MCF 10A (cell line): ENCODE measurements around the gene SPARC. TPM values are rescaled to one million over a fixed set of nuclear protein-coding genes. Genes with fewer than 3 reads are reported as not detected.
A peak's percentile ranks its signal among the peaks of the same experiment; 100 is the strongest.

Source experiments
- BruUV-seq: library from RNA; stranded (reverse); fragments of 400-500 nt; replicated peaks from 2 replicates; lab custom pipeline; 2021; lab: Mats Ljungman, UMichigan
- CTCF ChIA-PET: fragments of 300-600 bp; sonication (Branson Sonifier 250); formaldehyde crosslinking; extraction: SDS; loops from one replicate; lab custom pipeline; 2021; ENCODE audit warnings: antibody characterized with exemption, inconsistent platforms; lab: Yijun Ruan, JAX
- POLR2A ChIA-PET: fragments of 300-600, 350-650 bp; sonication (Branson Sonifier 250); formaldehyde crosslinking; extraction: SDS; loops from one replicate; lab custom pipeline; 2020; ENCODE audit warnings: antibody characterized with exemption, inconsistent platforms; lab: Yijun Ruan, JAX
- DNase-seq: peaks from one replicate; pipeline ENCODE4 v3.0.0-alpha.2; 2018; ENCODE audit not compliant: unreplicated experiment
- H3K27ac Mint-ChIP-seq: one replicate; pipeline ENCODE4 v1.8.0; 2022; ENCODE audit warnings: mild to moderate bottlenecking, low read depth, mixed read lengths; ENCODE audit not compliant: unreplicated experiment
- H3K27me3 Mint-ChIP-seq: one replicate; pipeline ENCODE4 v1.8.0; 2022; ENCODE audit warnings: mixed read lengths; ENCODE audit not compliant: insufficient read depth, unreplicated experiment
- H3K36me3 Mint-ChIP-seq: one replicate; pipeline ENCODE4 v1.8.0; 2022; ENCODE audit warnings: mild to moderate bottlenecking, moderate library complexity, mixed read lengths; ENCODE audit not compliant: insufficient read depth, unreplicated experiment
- H3K4me1 Mint-ChIP-seq: one replicate; pipeline ENCODE4 v1.8.0; 2022; ENCODE audit warnings: mixed read lengths; ENCODE audit not compliant: insufficient read depth, unreplicated experiment
- H3K4me3 Mint-ChIP-seq: one replicate; pipeline ENCODE4 v1.8.0; 2022; ENCODE audit warnings: mild to moderate bottlenecking, moderate library complexity, mixed read lengths; ENCODE audit not compliant: unreplicated experiment
- H3K9me3 Mint-ChIP-seq: one replicate; pipeline ENCODE4 v1.8.0; 2022; ENCODE audit warnings: mixed read lengths; ENCODE audit not compliant: unreplicated experiment
- CTCF ChIP-seq: fragments of 200-600 bp; IDR thresholded peaks from one replicate; pipeline ENCODE4 v1.8.0; 2022; ENCODE audit warnings: antibody characterized with exemption, mild to moderate bottlenecking; ENCODE audit not compliant: unreplicated experiment
- intact Hi-C: fragments of 100-400 bp; cut with micrococcal nuclease; formaldehyde crosslinking; loops from 2 replicates; pipeline ENCODE4 v1.14.1; 2022
- total RNA-seq: library from RNA; stranded (reverse); gene quantifications from 2 replicates; pipeline ENCODE4 v1.2.3, GENCODE V29; 2022

SPARC gene
- total RNA-seq, 1 experiment from 2014 or later = 32.6 TPM

- POLR2A ChIA-PET = interaction anchor here (0.6 to 1.7 kb wide), 3 partner anchors 16 to 135 kb away, joined by 3 to 4 read pairs (median 3); partner anchors contain the start of gene G3BP1
- Mint-ChIP-seq H3K36me3 (no peaks in the 10 kb centered on the region), H3K9me3 (no peaks in the 10 kb centered on the region), H3K4me3 (no peak overlapping the region), H3K27me3 (no peaks in the 10 kb centered on the region), H3K4me1 (no peaks in the 10 kb centered on the region), H3K27ac (no peak overlapping the region)
- CTCF ChIA-PET = interaction anchor here (0.6 to 6.9 kb wide), 17 partner anchors 12 to 818 kb away, joined by 3 to 71 read pairs (median 5); no protein-coding TSS in a partner anchor
- intact Hi-C loops = loop anchor here (1.0 kb wide), 1 partner anchor 60 kb away; no protein-coding TSS in a partner anchor
- TF ChIP-seq CTCF = peak; percentile 72
- DNase-seq = peak; percentile 82
- BruUV-seq = no TSS peak
Observed at GRCh38 chr5:151719228-151720000, 32.7 kb upstream of the SPARC start.

GRCh38 chr5:151718646-151719045 lies 31.9 kb upstream of the SPARC start:
- no peak for TF ChIP-seq CTCF
- Mint-ChIP-seq H3K27ac (no peak overlapping the region), H3K27me3 (no peaks in the 10 kb centered on the region), H3K9me3 (no peaks in the 10 kb centered on the region), H3K4me1 (no peaks in the 10 kb centered on the region), H3K4me3 (no peak overlapping the region), H3K36me3 (no peaks in the 10 kb centered on the region)
- CTCF ChIA-PET = interaction anchor here (0.6 to 6.9 kb wide), 15 partner anchors 11 to 603 kb away, joined by 3 to 71 read pairs (median 5); no protein-coding TSS in a partner anchor
- no TSS peak for BruUV-seq
- intact Hi-C loops = loop anchor here (1.0 kb wide), 1 partner anchor 59 kb away; no protein-coding TSS in a partner anchor
- POLR2A ChIA-PET = interaction anchor here (0.7 to 1.7 kb wide), 3 partner anchors 13 to 57 kb away, joined by 4 to 5 read pairs (median 4); partner anchors contain the start of gene G3BP1
- DNase-seq = no peak

GRCh38 chr5:151718153-151718552 lies 31.4 kb upstream of the SPARC start:
- Mint-ChIP-seq H3K9me3 (no peaks in the 10 kb centered on the region), H3K27ac (no peak overlapping the region), H3K4me1 (no peaks in the 10 kb centered on the region), H3K4me3 (no peak overlapping the region), H3K27me3 (no peaks in the 10 kb centered on the region), H3K36me3 (no peaks in the 10 kb centered on the region)
- ChIA-PET POLR2A (interaction anchor here (0.7 to 1.7 kb wide), 4 partner anchors 12 to 271 kb away, joined by 3 to 5 read pairs (median 4); partner anchors contain the start of genes G3BP1 and SLC36A1), CTCF (interaction anchor here (0.6 to 6.9 kb wide), 15 partner anchors 11 to 602 kb away, joined by 3 to 71 read pairs (median 5); no protein-coding TSS in a partner anchor)
- no peak for DNase-seq
- no TSS peak for BruUV-seq
- intact Hi-C loops = no loop called here
- TF ChIP-seq CTCF = no peak

GRCh38 chr5:151717416-151717815 lies 30.7 kb upstream of the SPARC start:
- H3K27ac Mint-ChIP-seq = no peak overlapping the region
- ChIA-PET POLR2A (interaction anchor here (1.0 to 1.7 kb wide), 3 partner anchors 11 to 270 kb away, joined by 3 to 5 read pairs (median 4); partner anchors contain the start of genes G3BP1 and SLC36A1), CTCF (interaction anchor here (0.7 to 6.9 kb wide), 7 partner anchors 14 to 72 kb away, joined by 3 to 71 read pairs (median 17); no protein-coding TSS in a partner anchor)
- TF ChIP-seq CTCF = no peak
- no peaks in the 10 kb centered on the region for H3K27me3 Mint-ChIP-seq
- H3K4me3 Mint-ChIP-seq = no peak overlapping the region
- BruUV-seq = no TSS peak
- H3K36me3 Mint-ChIP-seq = no peaks in the 10 kb centered on the region
- H3K9me3 Mint-ChIP-seq = no peaks in the 10 kb centered on the region
- no peak for DNase-seq
- H3K4me1 Mint-ChIP-seq = no peaks in the 10 kb centered on the region
- intact Hi-C loops = no loop called here
